Testis (tissue), 3 donors: ENCODE measurements around the gene LSS. TPM values are rescaled to one million over a fixed set of nuclear protein-coding genes. Genes with fewer than 3 reads are reported as not detected.

ENCODE experiments used
- DNase-seq: peaks from one replicate; pipeline ENCODE4 v3.0.0-alpha.2; 2019
- H3K27ac ChIP-seq, 2 donors: fragments of 200-600 bp; sonication (generic); one replicate each; pipeline ENCODE4 v1.5.1; 2019
- H3K27me3 ChIP-seq: fragments of 200-600 bp; sonication (generic); one replicate; pipeline ENCODE4 v1.5.1; 2019
- H3K36me3 ChIP-seq: fragments of 200-600 bp; sonication (generic); one replicate; pipeline ENCODE4 v1.5.1; 2017; ENCODE audit warnings: low read depth; ENCODE audit errors: missing control alignments
- H3K4me1 ChIP-seq: fragments of 200-600 bp; sonication (generic); one replicate; pipeline ENCODE4 v1.5.1; 2019
- H3K4me3 ChIP-seq, 2 donors: fragments of 200-600 bp; sonication (generic); one replicate each; pipeline ENCODE4 v1.5.1; 2017 to 2019
- H3K9me3 ChIP-seq: fragments of 200-600 bp; sonication (generic); one replicate; pipeline ENCODE4 v1.5.1; 2017
- POLR2A ChIP-seq: fragments of 450-650 bp; IDR thresholded peaks from one replicate; pipeline ENCODE4 v1.6.1; 2017; ENCODE audit warnings: antibody characterized with exemption, mild to moderate bottlenecking, moderate library complexity
- WGBS, 2 donors: methylation state at CpG; one replicate each; pipeline ENCODE4 v1.1.5; 2018; 5-methylcytosine and 5-hydroxymethylcytosine counted together
- intact Hi-C: fragments of 100-400 bp; cut with DNase I; formaldehyde crosslinking; loops from one replicate; pipeline ENCODE4 v1.15.1; 2023; ENCODE audit warnings: low total_unique reads
- polyA plus RNA-seq: library from polyadenylated mRNA; stranded (reverse); fragments of 350-450 nt; fragmentation: Illumina TruSeq; extraction: RNeasy Lipid Tissue Mini Kit (QIAGEN cat#74804); gene quantifications from one replicate; pipeline ENCODE4 v1.2.3, GENCODE V29; 2014; ENCODE audit warnings: low read depth, low replicate concordance; ENCODE audit not compliant: insufficient read depth
- total RNA-seq, 2 donors: library from RNA; depleted of rRNA; stranded (reverse); fragments of >200 nt; gene quantifications; one replicate each; pipeline ENCODE4 v1.2.3, GENCODE V29; 2016
- TF ChIP-seq, protein P1 (sequence below), 3 experiments: fragments of 450-650 bp in 2 of 3; fragments of 200-600 bp in 1 of 3; sonication (generic) in 1 of 3; IDR thresholded peaks; one replicate each; pipeline ENCODE4 v1.5.1; 2016 to 2019; ENCODE audit warnings: antibody characterized with exemption in 3 of 3, mild to moderate bottlenecking in 2 of 3, moderate library complexity in 1 of 3

The LSS gene
- total and polyA plus RNA-seq, 3 donors from 2014 or later = 35.6 to 152 (median 126) TPM

DNA sequence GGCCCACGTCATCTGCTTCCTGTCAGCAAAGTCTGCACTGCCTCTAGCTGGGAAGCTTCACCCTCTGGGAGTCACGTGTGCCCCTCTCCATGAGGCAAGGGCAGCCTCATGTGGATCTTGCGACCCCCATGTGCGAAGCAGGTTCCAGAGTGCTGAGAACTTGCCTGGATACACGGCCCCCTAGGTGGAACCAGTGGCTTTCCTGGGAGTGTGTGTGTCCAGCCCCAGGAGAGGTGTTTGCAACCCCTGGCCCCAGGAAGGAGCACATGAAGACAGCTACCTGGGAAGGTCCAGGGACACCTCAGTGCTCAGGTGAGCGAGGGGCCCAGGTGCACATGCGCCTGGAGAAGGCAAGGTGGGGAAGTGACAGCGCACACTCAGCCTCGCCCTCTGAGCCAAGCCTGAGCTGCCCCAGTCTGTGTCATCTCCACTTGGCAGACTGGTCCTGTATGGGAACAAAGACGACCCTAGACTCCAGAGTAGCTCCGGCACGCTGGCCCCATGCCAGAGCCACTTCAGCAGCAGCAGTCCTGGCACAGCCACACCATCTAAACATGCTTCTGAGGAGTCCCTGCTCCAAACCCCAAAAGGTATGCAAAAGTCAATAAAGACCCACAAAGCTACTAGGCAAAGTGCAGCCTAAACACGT is 8.9 kb downstream of the LSS start:
- WGBS, 2 donors = 87 to 89% methylated on average over 7 to 13 of the region's 13 CpGs
- TF ChIP-seq, protein P1, sequence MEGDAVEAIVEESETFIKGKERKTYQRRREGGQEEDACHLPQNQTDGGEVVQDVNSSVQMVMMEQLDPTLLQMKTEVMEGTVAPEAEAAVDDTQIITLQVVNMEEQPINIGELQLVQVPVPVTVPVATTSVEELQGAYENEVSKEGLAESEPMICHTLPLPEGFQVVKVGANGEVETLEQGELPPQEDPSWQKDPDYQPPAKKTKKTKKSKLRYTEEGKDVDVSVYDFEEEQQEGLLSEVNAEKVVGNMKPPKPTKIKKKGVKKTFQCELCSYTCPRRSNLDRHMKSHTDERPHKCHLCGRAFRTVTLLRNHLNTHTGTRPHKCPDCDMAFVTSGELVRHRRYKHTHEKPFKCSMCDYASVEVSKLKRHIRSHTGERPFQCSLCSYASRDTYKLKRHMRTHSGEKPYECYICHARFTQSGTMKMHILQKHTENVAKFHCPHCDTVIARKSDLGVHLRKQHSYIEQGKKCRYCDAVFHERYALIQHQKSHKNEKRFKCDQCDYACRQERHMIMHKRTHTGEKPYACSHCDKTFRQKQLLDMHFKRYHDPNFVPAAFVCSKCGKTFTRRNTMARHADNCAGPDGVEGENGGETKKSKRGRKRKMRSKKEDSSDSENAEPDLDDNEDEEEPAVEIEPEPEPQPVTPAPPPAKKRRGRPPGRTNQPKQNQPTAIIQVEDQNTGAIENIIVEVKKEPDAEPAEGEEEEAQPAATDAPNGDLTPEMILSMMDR (IDR thresholded peaks at IDR 0.05) = no peak
- TF ChIP-seq POLR2A = no peak
- peak; percentile 12 for DNase-seq
- Histone ChIP-seq H3K27me3 (no peaks in the 10 kb centered on the region), H3K9me3 (no peaks in the 10 kb centered on the region), H3K4me3 (no peak overlapping the region), H3K27ac (no peak overlapping the region), H3K4me1 (no peaks in the 10 kb centered on the region), H3K36me3 (no peaks in the 10 kb centered on the region)
- intact Hi-C loops = no loop called here

DNA sequence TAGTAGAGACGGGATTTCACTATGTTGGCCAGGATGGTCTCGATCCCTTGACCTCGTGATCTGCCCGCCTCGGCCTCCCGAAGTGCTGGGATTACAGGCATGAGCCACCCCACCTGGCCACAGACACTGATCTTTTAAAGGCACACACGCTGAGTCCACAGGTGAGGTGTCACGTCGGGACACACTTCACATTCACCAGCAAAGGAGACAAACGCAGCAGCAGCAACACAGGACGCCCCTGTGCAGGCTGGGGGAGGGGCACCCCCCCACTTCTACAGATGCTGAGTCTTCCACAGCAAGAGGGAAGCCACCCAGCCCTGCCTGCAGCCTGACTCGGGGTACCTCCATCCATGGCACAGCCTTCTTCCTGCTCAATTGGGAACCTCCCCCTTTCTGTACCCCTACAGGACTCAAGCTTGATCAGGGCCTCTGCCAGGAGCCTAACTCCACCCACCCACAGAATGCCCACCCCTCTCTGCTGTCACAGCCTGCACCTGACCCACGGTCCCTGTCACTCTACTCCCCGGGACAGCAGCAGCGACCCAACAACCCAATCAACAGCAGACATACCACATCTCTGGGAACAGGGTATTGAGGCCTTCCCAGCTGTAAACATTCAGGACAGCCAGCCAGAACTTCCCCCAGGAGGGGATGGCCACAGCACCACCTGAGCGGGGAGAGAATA is 9.5 kb downstream of the LSS start:
- intact Hi-C loops = no loop called here
- peak; percentile 9 for DNase-seq
- TF ChIP-seq, protein P1 (IDR thresholded peaks at IDR 0.05) = no peak
- TF ChIP-seq POLR2A = no peak

DNA sequence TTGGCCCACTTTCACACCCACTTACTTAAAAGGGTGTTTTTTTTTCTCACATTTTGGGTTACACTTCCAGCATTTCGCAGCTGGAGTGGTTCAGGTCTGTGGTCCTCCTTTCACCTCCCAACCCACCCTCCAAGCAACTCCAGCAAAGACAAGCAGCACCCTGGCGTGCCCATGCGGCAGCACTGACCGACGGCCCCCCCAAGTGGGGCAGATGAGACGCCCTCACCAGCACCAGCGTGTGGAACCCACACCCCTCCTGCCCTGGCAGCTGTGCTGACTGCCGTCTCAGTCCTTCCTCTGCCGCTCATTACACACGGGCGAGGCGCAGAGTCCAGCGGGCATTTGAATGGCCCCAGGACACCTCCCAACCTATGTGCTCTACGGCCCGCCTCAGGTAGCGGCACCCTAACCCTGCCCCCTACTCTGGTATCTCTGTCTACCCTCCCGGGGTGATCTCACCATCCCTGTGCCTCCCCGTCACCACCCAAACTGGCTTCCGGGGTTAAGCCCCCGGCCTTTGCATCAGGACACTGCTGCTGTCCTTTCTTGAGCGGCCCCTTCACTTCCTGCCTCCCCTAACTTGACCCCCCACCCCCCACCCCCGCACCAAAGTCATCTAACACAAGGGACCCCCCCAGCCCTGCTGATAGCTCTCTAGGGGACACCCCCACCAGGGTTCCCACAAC is 10.9 kb downstream of the LSS start:
- intact Hi-C loops = no loop called here
- no peaks in the 10 kb centered on the region for H3K4me1 ChIP-seq
- no peaks in the 10 kb centered on the region for H3K9me3 ChIP-seq
- no peaks in the 10 kb centered on the region for H3K27me3 ChIP-seq
- no peak overlapping the region for H3K4me3 ChIP-seq
- DNase-seq = peak; percentile 7
- WGBS, 2 donors = 90 to 95% methylated on average over 20 to 22 of the region's 22 CpGs
- TF ChIP-seq, protein P1 (IDR thresholded peaks at IDR 0.05) = no peak
- no peak for TF ChIP-seq POLR2A
- H3K36me3 ChIP-seq = no peaks in the 10 kb centered on the region
- H3K27ac ChIP-seq = no peak overlapping the region

More for the DNA sequence above, 9.5 kb downstream of the LSS start:
- Histone ChIP-seq H3K36me3 (no peaks in the 10 kb centered on the region), H3K27ac (no peak overlapping the region), H3K9me3 (no peaks in the 10 kb centered on the region), H3K4me1 (no peaks in the 10 kb centered on the region), H3K4me3 (no peak overlapping the region), H3K27me3 (no peaks in the 10 kb centered on the region)
- WGBS, 2 donors = 93% methylated on average over 16 of the region's 16 CpGs; no CpG with 5 or more reads in 1 of the 2 donors

- Histone ChIP-seq H3K9me3 (no peaks in the 10 kb centered on the region), H3K27me3 (no peaks in the 10 kb centered on the region), H3K4me3 (no peak overlapping the region), H3K36me3 (no peaks in the 10 kb centered on the region), H3K4me1 (no peaks in the 10 kb centered on the region), H3K27ac (no peak overlapping the region)
- no peak for DNase-seq
- TF ChIP-seq POLR2A = no peak
- TF ChIP-seq, protein P1 (IDR thresholded peaks at IDR 0.05) = no peak
- intact Hi-C loops = no loop called here
- 79 to 97% methylated on average over 9 to 16 of the region's 16 CpGs for WGBS, 2 donors
These were observed 12.3 kb downstream of the LSS start for GRCh38 chr21:46216132-46216747.
